Keratinocyte (primary cell): ENCODE data around the gene CDH13.

Source experiments
- CTCF ChIP-seq, 3 experiments: IDR thresholded peaks in 1 of 3; conservative IDR thresholded peaks in 1 of 3; optimal IDR thresholded peaks in 1 of 3; 2 replicates in 2 of 3; 3 replicates in 1 of 3; pipeline versions ENCODE3 to v1.5.1; 2011; ENCODE audit warnings: low read length in 3 of 3, mild to moderate bottlenecking in 3 of 3, moderate library complexity in 2 of 3, control low read depth in 1 of 3, inconsistent platforms in 1 of 3; ENCODE audit not compliant: insufficient read depth in 2 of 3; ENCODE audit errors: extremely low read depth in 1 of 3
- EZH2 ChIP-seq: IDR thresholded peaks from one replicate; pipeline ENCODE4 v1.6.1; 2012; ENCODE audit warnings: inconsistent platforms, mild to moderate bottlenecking, low read length, moderate library complexity

DNA sequence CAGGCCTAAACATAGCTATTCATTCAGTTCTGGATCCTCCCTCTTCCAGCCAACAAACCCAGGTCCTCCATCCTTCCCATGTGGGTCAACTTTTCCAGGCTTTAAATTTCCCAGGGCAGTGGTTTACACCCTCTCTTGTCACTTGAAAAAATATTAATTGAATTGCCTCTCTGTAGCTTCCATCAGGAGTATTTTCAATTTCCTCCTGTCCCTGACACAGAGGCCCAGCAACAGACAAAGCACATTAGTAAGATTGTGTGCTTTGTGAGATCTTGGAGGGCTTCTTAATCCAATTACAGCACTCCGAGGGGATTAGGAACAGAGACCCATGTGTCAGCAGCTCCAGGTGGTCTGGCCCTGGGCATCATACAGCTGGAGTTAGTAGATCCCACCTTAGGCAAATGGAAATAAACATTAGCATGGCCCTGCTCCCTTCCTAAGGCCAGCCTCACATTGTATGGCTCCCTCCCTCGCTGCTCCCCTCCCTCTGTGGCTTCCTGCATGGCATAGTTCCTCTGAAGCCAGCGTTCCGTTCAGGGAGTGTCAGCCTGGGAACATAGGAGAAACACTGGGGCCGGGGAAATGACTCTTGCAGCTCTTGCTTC lies 1048.3 kb downstream of the CDH13 start:
- no peak for TF ChIP-seq CTCF (optimal IDR thresholded peaks at IDR 0.05 in 1 of 3, IDR thresholded peaks at IDR 0.05 in 1 of 3, conservative IDR thresholded peaks at IDR 0.05 in 1 of 3; ENCODE audit: extremely low read depth in 1 of 3, insufficient read depth in 2 of 3, low read length in 3 of 3)
- TF ChIP-seq EZH2, result no peak
